HG03457 (cell line): ENCODE measurements around the gene DCT.

ENCODE experiments used
- ATAC-seq: cut with Tn5 transposase; IDR thresholded peaks from one replicate; pipeline ENCODE4 v1.9.1; 2021; ENCODE audit warnings: moderate number of reproducible peaks; ENCODE audit not compliant: unreplicated experiment

The DCT gene

DNA sequence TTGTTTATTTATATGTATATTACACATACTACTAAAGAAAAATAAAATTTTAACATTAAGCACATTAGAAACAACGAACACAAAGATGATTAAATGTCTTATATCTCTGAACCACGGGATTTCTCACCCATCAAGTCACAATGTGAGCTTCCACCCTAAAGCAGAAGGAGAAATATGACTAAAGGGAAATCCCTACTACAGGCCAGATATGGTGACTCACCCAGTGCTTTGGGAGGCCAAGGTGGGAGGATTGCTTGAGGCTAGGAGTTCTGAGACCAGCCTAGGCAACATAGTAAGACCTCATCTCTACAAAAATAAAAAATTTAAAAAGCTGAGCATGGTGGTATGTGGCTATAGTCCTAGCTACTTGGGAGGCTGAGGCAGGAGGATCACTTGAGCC, 24.6 kb downstream of the DCT start:
- no peak for ATAC-seq

DNA sequence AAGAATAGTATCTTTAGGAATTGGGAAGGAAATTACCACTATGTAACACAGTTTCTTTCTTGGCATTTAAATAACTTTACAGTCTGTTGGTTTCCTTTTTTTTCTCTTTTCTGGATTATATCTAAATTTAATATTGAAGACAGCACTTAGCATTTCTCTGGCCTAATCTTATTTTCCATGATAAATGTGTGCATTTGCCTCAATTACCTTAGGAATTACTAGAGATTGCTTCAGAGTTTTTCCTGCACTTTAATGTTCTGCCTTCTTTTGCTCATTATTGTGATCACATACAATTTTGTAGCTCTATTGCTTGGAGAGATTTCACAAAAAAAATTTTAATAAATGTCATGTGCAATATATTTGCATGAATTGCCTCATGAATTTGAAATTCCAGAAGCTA, 25.1 kb downstream of the DCT start:
- ATAC-seq, result no peak

DNA sequence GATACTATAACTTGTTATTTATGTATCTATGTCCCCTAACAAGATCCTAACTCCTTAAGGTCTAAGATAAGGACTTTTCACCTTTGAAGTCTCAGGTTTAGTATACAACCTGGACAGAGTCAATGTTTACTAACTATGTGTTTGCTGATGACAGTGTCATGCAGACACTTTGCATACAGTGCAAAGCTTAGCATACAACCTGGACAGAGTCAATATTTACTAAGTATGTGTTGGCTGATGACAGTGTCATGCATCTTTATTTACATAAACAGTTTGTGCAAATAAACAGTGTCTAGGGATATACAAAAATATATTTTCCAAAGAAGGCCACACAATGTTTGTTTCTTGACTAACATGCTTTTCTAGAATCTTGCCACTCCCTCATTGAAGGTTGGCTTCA, 34.7 kb downstream of the DCT start:
- no peak for ATAC-seq

DNA sequence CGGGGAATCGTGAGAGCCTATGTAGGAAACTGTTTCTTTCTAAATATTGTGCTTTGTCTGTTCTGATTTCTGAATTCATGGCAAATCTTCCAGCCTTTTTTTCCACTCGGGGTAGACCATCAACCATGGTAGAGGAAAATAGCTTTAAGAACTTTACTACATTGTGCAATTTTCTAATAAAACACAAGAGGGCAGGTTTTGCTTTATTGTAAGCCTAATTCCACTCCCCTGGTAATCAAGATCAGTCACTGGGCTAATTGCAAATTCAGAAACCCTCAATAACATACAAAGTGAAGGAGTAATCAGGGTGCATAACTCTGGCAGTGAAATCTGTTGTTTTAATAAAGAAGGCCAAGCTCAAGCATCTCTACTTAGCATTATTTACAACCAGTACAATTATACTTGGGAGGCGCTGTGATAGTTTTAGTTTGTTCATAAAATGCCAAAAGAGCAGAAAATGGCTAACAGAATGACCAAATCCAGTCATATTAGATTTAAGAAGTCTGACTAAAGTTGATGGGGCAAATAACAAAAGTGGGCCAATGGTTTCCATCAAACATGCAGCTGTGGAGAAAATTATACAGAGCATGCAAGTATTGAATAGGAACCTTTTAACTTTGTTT, 43.8 kb downstream of the DCT start:
- ATAC-seq, result no peak

DNA sequence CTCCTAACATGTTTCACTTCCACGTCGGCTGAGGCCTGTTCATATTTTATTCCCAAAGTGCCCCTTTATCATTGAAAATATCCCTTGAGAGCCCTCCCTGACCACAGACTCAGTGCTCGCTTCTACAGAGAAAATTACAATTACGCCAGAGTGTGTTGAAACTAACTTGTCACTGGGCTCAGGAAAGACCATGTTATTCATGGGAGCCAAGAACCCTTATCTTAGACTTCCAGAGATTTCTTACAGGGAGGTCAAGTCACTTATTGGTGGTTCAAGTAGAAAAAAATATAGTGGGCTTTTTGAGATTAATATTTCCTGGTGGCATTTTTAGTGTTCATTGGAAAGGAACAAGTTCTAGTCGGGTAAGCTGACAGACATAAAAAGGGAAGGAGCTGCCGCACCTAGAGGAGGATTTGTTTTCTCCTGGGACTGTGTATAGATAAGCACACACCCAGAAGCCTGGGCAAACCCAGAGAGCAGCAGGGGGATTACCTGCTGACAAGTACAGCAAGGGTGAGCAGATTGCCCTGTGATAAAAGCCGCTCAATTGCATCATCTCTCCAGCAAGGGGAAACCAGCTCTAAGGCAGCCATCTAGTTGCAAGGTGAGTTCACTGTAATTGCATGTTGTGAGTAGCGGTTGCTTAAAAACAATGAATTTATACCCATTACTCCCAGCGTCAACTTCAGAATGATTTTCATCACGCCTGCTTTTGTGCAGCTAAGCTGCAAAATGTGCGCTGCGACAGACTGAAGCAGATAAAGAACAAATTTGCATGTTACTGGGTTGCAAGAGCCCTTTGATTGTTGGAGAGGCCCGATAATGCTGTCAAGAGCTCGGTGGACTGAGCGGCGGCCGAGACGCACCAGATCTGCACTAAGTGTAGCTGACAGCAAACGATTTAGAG, 46.2 kb downstream of the DCT start:
- ATAC-seq, result peak; percentile 50

DNA sequence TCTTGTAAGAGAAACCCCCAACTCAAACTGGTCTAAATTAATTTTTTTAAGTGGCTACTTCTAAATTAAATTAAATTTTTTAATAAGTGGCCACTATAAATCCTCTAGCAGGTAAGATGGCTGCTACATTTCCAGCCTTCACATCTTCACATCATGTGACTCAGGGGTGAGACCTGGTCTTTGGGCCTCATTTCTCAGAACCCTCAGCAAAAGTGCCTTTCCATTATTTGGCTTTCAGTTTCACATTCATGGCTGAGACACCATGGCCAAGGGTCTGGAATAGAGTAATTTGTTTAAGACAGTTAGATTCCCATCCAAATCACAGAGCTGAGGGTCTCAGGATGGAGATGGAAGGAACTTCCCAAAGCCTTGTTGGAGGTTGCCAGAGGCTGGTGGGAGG, 47.5 kb downstream of the DCT start:
- no peak for ATAC-seq

DNA sequence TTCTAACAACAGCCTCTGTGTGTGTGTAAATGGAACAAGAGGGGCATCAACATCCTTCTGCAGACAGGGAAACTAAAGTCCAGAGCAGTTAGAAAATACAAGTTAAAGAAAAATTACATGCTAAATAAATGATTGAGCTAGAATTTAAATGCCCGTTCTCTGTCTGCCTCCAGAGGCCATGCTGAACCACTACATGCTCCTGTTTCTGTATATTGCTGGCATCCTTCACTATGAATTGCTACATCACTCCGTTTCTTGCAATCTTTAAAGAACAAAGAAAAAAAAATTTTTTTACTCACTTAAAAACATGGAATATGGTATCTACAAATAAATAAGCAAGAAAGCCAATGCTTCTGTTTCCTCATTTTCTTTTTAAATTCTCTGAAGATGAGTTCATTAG, 47.9 kb downstream of the DCT start:
- ATAC-seq, result no peak

DNA sequence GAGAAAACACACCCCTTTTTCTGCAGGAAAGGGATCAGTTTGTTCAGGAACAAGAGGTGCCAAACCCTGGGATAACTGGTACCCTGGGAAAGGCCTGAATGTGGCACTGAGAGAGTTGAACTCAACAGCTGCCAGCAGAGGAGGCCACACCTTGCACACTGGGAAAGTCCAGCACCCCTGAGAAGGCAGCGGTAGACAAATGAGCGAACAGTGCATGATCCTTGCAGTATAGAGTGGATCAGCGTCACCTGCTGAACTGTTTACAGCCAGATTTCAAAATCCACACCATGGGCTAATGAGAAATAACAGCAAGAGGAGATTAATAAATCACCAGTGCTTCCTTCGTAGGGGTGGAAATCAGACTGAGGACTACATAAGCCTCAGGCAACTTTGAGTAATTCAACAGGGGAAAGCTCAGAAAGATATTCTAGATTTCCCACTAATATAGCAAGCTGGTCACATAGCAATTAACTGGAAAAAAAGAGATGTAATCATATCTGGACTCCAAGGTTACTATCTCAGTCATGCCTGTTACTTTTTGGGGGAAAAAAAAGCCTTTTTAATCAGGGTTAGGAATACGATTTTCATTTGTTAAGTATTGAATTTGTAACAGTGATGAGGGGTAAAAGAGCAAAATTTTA, 52.0 kb downstream of the DCT start:
- ATAC-seq, result no peak

DNA sequence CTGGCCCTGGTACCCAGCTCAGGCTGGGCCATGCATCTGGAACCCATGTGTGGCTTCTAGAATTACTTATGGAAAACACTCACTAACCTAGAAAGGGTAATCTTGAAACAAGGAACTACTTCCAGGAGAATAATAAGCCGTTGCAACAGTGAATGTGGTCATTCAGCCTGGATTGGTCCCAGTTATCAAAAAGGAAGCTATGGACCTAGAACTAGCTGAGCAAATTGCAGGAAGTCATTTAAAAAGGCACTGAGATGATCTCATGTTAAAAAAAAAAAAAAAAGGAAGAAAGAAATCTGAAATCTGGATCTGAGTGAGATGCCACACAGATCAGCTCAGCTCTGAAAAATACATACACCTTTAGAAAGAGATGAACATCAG, 59.6 kb downstream of the DCT start:
- no peak for ATAC-seq

DNA sequence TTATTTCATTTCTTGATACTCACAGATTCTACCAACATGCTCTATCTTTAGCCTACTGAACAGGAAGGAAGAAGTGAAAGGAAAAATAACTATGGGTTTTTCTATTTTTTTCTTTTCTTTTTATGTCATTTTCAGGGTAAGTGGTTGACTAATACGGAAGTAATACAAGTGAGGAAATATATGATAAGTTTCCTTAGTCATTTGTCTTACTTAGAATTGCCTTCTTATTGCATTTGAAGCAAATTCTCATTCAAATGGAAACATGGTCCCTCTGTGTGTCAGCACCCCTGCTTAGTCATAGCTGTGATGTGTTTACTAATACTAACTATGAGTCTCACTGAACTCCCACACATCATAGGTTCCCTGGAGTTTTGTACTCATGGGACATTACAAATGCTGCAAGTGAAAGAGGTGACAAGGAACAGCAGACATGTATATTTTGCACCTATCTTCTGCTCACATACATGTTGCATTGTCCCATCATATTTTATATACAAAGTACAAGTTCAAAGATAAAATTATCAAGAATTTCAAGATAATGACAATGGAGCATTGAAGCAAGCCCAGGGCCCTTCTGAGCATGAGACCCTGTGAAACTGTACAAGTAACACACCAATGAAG, 60.1 kb downstream of the DCT start:
- peak; percentile 62 for ATAC-seq

DNA sequence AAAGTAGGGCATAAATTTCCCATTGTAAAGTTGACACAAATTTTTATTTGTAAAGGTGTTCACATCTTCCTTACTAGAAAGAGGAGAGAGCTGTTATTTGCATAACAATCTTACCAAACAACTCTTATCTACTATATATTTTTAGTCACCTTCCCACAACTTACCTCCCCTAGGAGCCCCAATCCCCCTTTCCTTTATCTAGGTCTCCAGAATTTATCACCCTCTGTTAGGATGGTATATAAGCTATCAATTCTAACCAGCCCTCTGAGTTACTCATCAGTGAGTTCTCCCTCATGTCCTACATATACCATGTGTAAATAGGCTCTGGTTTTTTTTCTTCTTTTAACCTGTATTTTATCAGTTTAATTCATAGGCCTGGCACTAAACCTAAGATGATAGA, 62.2 kb downstream of the DCT start:
- ATAC-seq, result no peak

DNA sequence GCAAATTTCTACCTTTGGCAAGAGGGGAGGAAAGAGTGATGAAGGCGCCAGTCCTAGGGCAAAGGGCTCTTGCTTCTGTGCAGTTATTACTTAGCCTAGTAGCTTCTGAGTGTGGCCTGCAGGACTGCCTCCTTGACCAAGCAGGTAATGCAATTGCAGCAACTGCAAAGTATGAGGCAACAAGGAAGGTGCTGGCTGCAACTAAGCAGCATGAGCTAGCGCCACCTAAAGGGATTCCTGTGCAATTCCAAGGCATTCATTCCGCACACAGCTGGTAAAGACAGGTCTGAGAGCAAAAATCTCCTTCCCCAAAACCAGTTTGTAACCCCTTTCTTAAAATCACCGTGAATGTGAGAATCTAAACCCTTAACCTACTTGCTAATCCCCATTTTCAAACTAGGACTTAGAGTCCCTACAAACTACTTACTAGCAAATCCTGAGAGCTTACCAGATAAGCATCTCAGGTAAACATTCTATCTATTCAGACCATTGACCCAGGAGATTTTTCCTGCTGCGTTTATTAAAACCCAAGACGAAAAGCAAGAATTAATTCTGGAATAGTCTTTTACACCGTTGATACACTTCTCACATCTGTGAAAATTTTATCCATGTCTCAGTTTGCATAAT, 62.9 kb downstream of the DCT start:
- no peak for ATAC-seq

DNA sequence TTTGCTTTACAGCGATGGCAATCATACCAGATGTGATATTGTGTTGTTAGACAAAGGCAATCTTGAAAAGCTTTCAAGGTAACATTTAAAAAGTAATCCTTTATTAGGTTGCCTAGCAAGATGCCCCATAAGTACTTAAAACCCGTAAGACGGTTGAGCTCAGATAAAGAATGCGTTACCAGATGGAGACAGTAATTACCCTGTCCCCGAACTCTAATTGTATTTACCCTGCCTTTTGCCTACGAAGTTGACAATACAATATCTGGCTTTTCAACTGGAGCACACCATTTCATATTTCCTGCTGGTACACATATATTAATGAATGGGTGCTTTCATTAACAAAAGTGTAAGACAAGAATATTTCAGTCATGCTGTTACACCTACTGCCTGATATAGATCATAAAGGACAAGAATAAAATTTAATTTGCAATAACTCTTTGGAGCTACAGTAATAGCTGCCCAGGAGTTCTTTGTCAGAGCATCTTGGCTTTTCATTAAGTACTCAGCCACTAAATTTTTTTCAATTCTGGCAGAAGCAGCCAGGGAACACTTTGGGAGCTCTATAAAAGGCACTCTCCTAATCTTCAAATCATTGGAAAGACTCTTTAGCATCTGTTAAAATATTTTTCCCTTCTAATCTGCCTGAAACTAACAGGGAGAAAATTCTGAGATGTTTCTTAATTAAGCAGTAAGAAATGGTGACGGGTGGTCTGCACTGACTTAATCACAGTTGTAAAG, 63.8 kb downstream of the DCT start:
- ATAC-seq, result no peak

DNA sequence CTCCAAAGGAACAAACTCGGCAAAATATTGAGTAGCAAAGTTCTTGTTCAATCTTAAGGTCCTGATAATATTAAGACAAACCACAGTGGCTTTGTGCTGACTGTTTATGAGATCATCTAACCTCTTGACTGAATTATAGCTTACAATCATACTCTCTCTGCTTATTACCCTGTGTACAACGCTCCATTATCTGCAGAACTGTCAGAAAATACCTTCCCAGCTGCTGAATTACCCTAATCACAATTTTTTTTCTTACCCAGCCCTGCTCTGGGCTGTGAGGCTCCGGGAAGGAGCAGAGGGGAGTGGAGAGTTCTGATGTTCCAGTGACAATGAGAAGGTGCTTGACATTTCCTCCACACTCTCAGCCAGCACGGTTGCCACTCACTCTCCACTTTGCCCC, 64.8 kb downstream of the DCT start:
- ATAC-seq, result no peak

DNA sequence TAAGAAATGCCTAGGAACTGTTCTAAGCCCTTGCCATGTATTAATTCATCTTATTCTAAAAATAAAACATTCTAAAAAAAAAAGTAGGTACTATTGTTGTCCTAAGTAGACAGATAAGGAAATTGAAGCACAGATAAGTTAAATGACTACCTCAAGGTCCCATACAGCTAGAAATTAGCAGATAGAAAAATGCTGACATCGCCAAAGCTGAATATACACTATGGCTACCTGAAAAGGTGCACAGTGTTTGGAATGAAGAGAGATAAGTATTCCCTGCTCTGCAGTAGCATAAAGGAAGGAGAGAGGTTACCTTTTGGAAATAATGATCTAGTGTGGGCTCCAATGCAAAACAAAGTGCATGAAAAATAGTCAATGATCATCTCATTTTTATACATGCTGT, 65.3 kb downstream of the DCT start:
- ATAC-seq, result no peak

DNA sequence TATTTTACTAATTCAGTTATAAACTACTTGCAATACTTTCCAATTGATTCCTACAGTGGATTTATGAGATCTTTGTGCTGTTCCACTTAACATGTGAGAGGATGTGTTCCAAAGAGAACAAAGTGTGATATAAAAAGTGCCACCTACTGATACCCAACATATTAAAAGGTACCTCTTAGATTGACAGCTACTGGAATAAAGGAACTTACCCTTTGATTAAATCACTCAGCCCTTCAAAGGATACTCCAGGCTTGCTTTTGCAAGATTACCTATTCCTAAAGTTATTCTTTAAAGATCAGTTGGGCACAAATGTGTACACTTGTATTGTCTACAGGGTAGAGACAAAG, 65.9 kb downstream of the DCT start:
- no peak for ATAC-seq

DNA sequence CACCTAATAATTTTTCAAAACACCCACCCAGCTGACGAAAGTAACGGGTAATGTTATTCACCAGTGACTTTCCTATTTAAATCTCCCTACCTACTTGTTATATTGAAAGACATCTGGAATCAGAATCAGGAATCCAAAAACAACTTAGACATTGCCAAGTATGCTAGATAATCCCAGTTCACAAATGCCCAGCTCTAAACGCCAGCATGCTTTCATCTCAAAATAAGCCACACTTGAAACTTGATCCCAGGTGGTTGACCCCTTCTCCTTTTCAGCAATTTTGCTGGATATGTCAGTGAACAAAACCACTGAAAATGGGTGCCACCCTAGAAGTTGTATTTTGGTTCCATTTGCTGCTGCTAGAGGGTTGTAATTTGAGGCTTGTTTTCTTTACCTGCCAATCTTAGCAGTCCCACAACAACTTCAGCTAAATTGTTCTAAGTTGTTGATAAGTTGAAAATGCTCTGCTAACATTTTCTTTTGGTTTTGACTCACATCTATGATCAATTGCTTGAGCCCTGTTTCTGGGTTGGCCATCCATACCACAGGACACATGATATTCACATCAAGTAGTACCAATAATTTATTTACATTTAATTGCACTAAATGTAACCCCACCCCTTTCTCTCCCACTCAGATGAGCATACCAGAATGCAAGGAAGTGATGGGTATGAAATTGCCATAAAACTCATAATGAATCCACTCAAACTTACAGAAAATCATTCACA, 66.4 kb downstream of the DCT start:
- no peak for ATAC-seq

DNA sequence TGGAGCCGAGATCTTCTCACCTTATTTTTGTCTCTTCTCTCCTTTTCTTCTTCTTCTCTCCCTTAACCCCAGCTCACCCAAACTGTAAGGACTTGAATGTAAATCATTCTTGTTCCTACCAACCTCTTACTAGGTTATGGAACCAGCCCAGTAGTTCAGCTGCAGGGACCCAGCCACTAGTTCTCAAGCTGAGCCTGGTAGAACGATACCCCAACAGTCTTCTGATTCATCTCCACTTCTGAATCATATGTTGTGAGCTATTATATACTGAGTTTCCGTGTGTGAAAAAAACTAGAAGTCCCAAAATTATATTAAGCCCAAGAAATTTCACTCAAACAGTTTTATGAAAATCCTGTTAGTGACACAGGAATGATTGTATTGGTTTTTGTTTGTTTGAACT, 67.7 kb downstream of the DCT start:
- ATAC-seq, result no peak

DNA sequence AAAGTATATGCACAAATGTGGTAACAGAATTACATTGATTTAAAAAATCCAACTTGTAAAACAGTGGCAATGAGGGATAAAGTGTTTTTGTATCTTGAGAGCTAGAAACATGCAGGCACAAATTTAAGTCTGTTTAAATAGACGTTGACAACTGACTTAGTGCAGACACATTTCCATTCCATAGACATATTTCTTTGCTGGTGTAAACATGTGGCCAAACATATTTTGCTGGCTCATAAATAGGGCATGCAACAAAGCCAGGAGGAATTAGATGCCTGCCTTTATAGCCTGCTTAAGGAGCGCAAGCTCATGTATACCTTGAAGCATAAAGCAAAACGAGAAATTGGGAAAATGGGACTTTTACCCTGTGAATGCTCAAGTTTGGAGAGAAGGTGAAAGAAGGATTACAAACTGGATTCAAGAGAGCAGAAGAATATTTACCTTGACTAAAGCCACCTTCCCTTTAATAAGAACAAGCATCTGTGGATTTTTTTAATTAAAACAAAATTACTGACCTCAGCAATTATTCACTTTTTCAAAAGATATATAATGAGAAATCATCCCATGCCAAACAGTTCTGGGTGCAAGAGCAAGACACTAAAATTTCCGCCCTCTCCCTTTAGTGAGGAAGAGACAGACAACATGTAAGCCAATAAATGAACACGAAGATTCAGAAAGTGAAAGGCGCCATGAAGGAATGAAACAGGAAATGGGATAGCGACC, 71.0 kb downstream of the DCT start:
- ATAC-seq, result no peak
